Mesothelial cell of epicardium (in vitro differentiated cells): ENCODE data around the gene FBXW2. TPM values are rescaled to one million over a fixed set of nuclear protein-coding genes. Genes with fewer than 3 reads are reported as not detected.

Experiments
- DNase-seq, 2 experiments: peaks; one replicate each; pipeline ENCODE4 v3.0.0; 2021; ENCODE audit warnings: low spot score in 2 of 2; ENCODE audit not compliant: unreplicated experiment in 2 of 2
- H3K27ac Mint-ChIP-seq: 2 replicates; pipeline ENCODE4 v1.8.0; 2021; ENCODE audit warnings: mixed read lengths
- H3K27me3 Mint-ChIP-seq: 2 replicates; pipeline ENCODE4 v1.8.0; 2021; ENCODE audit warnings: low read depth, mixed read lengths
- H3K36me3 Mint-ChIP-seq: 2 replicates; pipeline ENCODE4 v1.8.0; 2021; ENCODE audit warnings: mixed read lengths
- H3K4me1 Mint-ChIP-seq: 2 replicates; pipeline ENCODE4 v1.8.0; 2021; ENCODE audit warnings: mixed read lengths
- H3K4me3 Mint-ChIP-seq: 2 replicates; pipeline ENCODE4 v1.8.0; 2021; ENCODE audit warnings: mild to moderate bottlenecking, moderate library complexity, mixed read lengths
- H3K9me3 Mint-ChIP-seq: 2 replicates; pipeline ENCODE4 v1.8.0; 2021; ENCODE audit warnings: mixed read lengths
- CTCF ChIP-seq: fragments of 200-600 bp; sonication (generic); IDR thresholded peaks from one replicate; pipeline ENCODE4 v1.5.0; 2021; ENCODE audit warnings: antibody characterized with exemption; ENCODE audit not compliant: unreplicated experiment
- total RNA-seq: library from RNA; stranded (reverse); gene quantifications from 3 replicates; pipeline ENCODE4 v1.2.1, GENCODE V29; 2021

The FBXW2 gene
- total RNA-seq, 1 donor from 2014 or later = 67.5 TPM

- Mint-ChIP-seq H3K4me3 (no peak overlapping the region), H3K4me1 (no peaks in the 10 kb centered on the region), H3K27me3 (no peaks in the 10 kb centered on the region), H3K36me3 (no peaks in the 10 kb centered on the region), H3K9me3 (no peaks in the 10 kb centered on the region), H3K27ac (no peak overlapping the region)
- TF ChIP-seq CTCF = no peak
- no peak for DNase-seq
These were observed 58.4 kb downstream of the FBXW2 start for GRCh38 chr9:120734607-120735410.

- Mint-ChIP-seq H3K9me3 (no peaks in the 10 kb centered on the region), H3K4me1 (no peaks in the 10 kb centered on the region), H3K27ac (no peak overlapping the region), H3K36me3 (no peaks in the 10 kb centered on the region), H3K27me3 (no peaks in the 10 kb centered on the region), H3K4me3 (no peak overlapping the region)
- no peak for TF ChIP-seq CTCF
- no peak for DNase-seq
These were observed 60.0 kb downstream of the FBXW2 start for GRCh38 chr9:120733190-120733589.

GRCh38 chr9:120730654-120731514 is 62.3 kb downstream of the FBXW2 start:
- Mint-ChIP-seq H3K4me1 (no peaks in the 10 kb centered on the region), H3K27me3 (no peaks in the 10 kb centered on the region), H3K9me3 (no peaks in the 10 kb centered on the region), H3K4me3 (no peak overlapping the region), H3K27ac (no peak overlapping the region), H3K36me3 (no peaks in the 10 kb centered on the region)
- DNase-seq = no peak
- no peak for TF ChIP-seq CTCF

GRCh38 chr9:120729791-120730241 is 63.4 kb downstream of the FBXW2 start:
- Mint-ChIP-seq H3K36me3 (no peaks in the 10 kb centered on the region), H3K27me3 (no peaks in the 10 kb centered on the region), H3K9me3 (no peaks in the 10 kb centered on the region), H3K4me1 (no peaks in the 10 kb centered on the region), H3K4me3 (no peak overlapping the region), H3K27ac (no peak overlapping the region)
- DNase-seq = no peak
- TF ChIP-seq CTCF = no peak

GRCh38 chr9:120726484-120726883 is 66.7 kb downstream of the FBXW2 start:
- no peak overlapping the region for H3K4me3 Mint-ChIP-seq
- no peak overlapping the region for H3K27ac Mint-ChIP-seq
- no peaks in the 10 kb centered on the region for H3K9me3 Mint-ChIP-seq
- H3K36me3 Mint-ChIP-seq = no peaks in the 10 kb centered on the region
- H3K27me3 Mint-ChIP-seq = no peaks in the 10 kb centered on the region
- DNase-seq = no peak
- no peaks in the 10 kb centered on the region for H3K4me1 Mint-ChIP-seq
- TF ChIP-seq CTCF = no peak
